A549 (cell line): ENCODE data around the gene SV2C. TPM values are rescaled to one million over a fixed set of nuclear protein-coding genes. Genes with fewer than 3 reads are reported as not detected.

ENCODE experiments used
- ATAC-seq, 2 experiments: fragments of 200-7000 bp in 1 of 2; fragments of >200 bp in 1 of 2; cut with Nextera tagmentation in 1 of 2; cut with Tn5 transposase in 1 of 2; 3 replicates each; pipeline versions ENCODE4 v1.8.0 to v1.9.1; 2018 to 2020; ENCODE audit warnings: mild to moderate bottlenecking in 1 of 2, moderate library complexity in 1 of 2
- CTCF ChIA-PET: fragments of 300-600 bp; sonication (Branson Sonifier 250); formaldehyde crosslinking; extraction: SDS; loops from one replicate; lab custom pipeline; 2021; ENCODE audit warnings: antibody characterized with exemption, inconsistent platforms; lab: Yijun Ruan, JAX
- POLR2A ChIA-PET: fragments of 350-600 bp; formaldehyde crosslinking; extraction: SDS; loops from one replicate; lab custom pipeline; 2021; ENCODE audit warnings: antibody characterized with exemption, inconsistent platforms; lab: Yijun Ruan, JAX
- DNase-seq, 2 experiments: peaks; one replicate each; pipeline versions ENCODE4 v3.0.0 to v3.0.0-alpha.2; 2011 to 2016; ENCODE audit warnings: low read depth in 1 of 2, low spot score in 1 of 2
- FAIRE-seq: peaks from 2 replicates; lab custom pipeline; 2011; peaks lifted over from hg19 to GRCh38; lab: Jason Lieb, UNC
- H3K27ac ChIP-seq, 2 experiments: fragments of >200 bp; sonication (Bioruptor Twin); formaldehyde crosslinking; 3 replicates each; pipeline ENCODE4 v1.5.1; 2016 to 2017
- H3K4me1 ChIP-seq: fragments of >200 bp; sonication (Bioruptor Twin); formaldehyde crosslinking; 3 replicates; pipeline ENCODE4 v1.6.1; 2016
- H3K4me2 ChIP-seq: fragments of >200 bp; sonication (Bioruptor Twin); formaldehyde crosslinking; 3 replicates; pipeline ENCODE4 v1.6.1; 2016
- H3K4me3 ChIP-seq: fragments of >200 bp; sonication (Bioruptor Twin); formaldehyde crosslinking; 3 replicates; pipeline ENCODE4 v1.5.1; 2016
- H3K9me3 ChIP-seq: fragments of >200 bp; sonication (Bioruptor Twin); formaldehyde crosslinking; 3 replicates; pipeline ENCODE4 v1.6.1; 2016
- CHD2 ChIP-seq: fragments of 150-350 bp; IDR thresholded peaks from 2 replicates; pipeline ENCODE4 v1.6.1; 2014; ENCODE audit warnings: low read length; ENCODE audit not compliant: partially characterized antibody
- EHF ChIP-seq: fragments of 250-450 bp; sonication (Bioruptor Pico); IDR thresholded peaks from 2 replicates; pipeline ENCODE4 v1.5.0; 2020; ENCODE audit warnings: mild to moderate bottlenecking
- EP300 ChIP-seq, 2 experiments: fragments of >200 bp; sonication (Bioruptor Twin); formaldehyde crosslinking; IDR thresholded peaks; 2 replicates in 1 of 2; 3 replicates in 1 of 2; pipeline ENCODE4 v1.6.1; 2016 to 2017
- FOXS1 ChIP-seq: fragments of 250-450 bp; sonication (Bioruptor Pico); IDR thresholded peaks from 2 replicates; pipeline ENCODE4 v1.5.0; 2020; ENCODE audit warnings: mild to moderate bottlenecking, moderate library complexity
- HOXA7 ChIP-seq: fragments of 250-450 bp; sonication (Bioruptor Pico); IDR thresholded peaks from 2 replicates; pipeline ENCODE4 v1.5.0; 2020; ENCODE audit warnings: mild to moderate bottlenecking, moderate library complexity
- HOXB13 ChIP-seq: fragments of 250-450 bp; sonication (Bioruptor Pico); IDR thresholded peaks from 2 replicates; pipeline ENCODE4 v1.5.0; 2020; ENCODE audit warnings: low read depth, mild to moderate bottlenecking, moderate library complexity
- MAFK ChIP-seq: fragments of 450-650 bp; IDR thresholded peaks from 2 replicates; pipeline ENCODE4 v1.6.1; 2014; ENCODE audit not compliant: partially characterized antibody
- PHF8 ChIP-seq: fragments of 200-600 bp; sonication (generic); IDR thresholded peaks from 2 replicates; pipeline ENCODE4 v1.6.1; 2016; ENCODE audit warnings: low read depth, mild to moderate bottlenecking, antibody characterized with exemption, moderate library complexity, borderline replicate concordance
- RAD21 ChIP-seq, 2 experiments: fragments of >200 bp in 1 of 2; sonication (Bioruptor Twin) in 1 of 2; formaldehyde crosslinking in 1 of 2; IDR thresholded peaks in 1 of 2; conservative IDR thresholded peaks in 1 of 2; 2 replicates in 1 of 2; 3 replicates in 1 of 2; pipeline ENCODE4 v1.6.1; 2012 to 2018; ENCODE audit warnings: inconsistent platforms in 1 of 2
- SREBF2 ChIP-seq: fragments of 450-650 bp; IDR thresholded peaks from 2 replicates; pipeline ENCODE4 v1.6.1; 2014; ENCODE audit warnings: mild to moderate bottlenecking, moderate library complexity
- TFCP2L1 ChIP-seq: fragments of 250-450 bp; sonication (Bioruptor Pico); IDR thresholded peaks from 2 replicates; pipeline ENCODE4 v1.5.0; 2021; ENCODE audit warnings: mild to moderate bottlenecking
- TP53 ChIP-seq: fragments of 250-450 bp; sonication (Bioruptor Pico); IDR thresholded peaks from 2 replicates; pipeline ENCODE4 v1.5.0; 2021; ENCODE audit warnings: mild to moderate bottlenecking, moderate library complexity
- WGBS: methylation state at CpG from one replicate; pipeline ENCODE4 v1.1.6; 2017; ENCODE audit errors: missing lambda C conversion rate; 5-methylcytosine and 5-hydroxymethylcytosine counted together
- polyA plus RNA-seq, 4 experiments: library from polyadenylated mRNA; depleted of rRNA in 3 of 4; stranded (reverse); fragments of >200 nt; fragmentation: RNase III in 1 of 4; extraction: RNeasy Plus Mini Kit Qiagen cat#74134 plus additional on column Dnase treatment in 1 of 4; gene quantifications; 2 replicates in 3 of 4; 3 replicates in 1 of 4; pipeline ENCODE4 v1.2.3, GENCODE V29; 2011 to 2017
- TF ChIP-seq, protein P1 (sequence below): fragments of >200 bp; sonication (Bioruptor Twin); formaldehyde crosslinking; IDR thresholded peaks from 2 replicates; pipeline ENCODE4 v1.6.1; 2016
- TF ChIP-seq, protein P2 (sequence below): fragments of >200 bp; sonication (Bioruptor Twin); formaldehyde crosslinking; IDR thresholded peaks from 3 replicates; pipeline ENCODE4 v1.6.1; 2016
- TF ChIP-seq, protein P3 (sequence below): fragments of >200 bp; sonication (Bioruptor Twin); formaldehyde crosslinking; IDR thresholded peaks from 3 replicates; pipeline ENCODE4 v1.5.1; 2016
- TF ChIP-seq, protein P4 (sequence below): fragments of 200-600 bp; sonication (generic); IDR thresholded peaks from 2 replicates; pipeline ENCODE4 v1.6.1; 2016; ENCODE audit warnings: antibody characterized with exemption, mild to moderate bottlenecking, moderate library complexity

Gene SV2C
- polyA plus RNA-seq, 2 of the 4 experiments (the other 2 are of a cell fraction) = not detected

DNA sequence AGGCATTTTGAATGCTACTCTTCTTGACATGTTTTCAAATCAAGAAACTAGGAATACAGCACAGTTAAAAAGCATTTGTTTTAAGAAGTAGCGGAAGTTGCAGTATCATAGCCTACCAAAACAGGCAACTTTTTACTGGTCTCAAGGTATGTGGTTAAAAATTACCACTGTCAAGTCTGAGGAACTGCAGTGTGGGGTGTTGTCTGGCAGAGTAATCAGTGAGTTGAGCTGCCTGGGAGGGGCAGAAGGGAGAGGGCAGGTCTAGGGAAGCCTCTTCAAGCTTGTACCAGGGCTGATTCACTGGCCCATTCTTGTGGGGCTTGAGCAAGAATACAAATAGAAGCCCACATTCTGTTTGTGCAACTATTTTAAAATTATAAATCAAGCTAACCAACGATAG lies 42.4 kb upstream of the SV2C start:
- Histone ChIP-seq H3K4me2 (no peak overlapping the region), H3K4me3 (no peak overlapping the region), H3K4me1 (no peaks in the 10 kb centered on the region), H3K9me3 (no peaks in the 10 kb centered on the region), H3K27ac (no peak overlapping the region)
- ChIA-PET CTCF (no interaction called here), POLR2A (no interaction called here)
- WGBS = 29% methylated on average over 2 of the region's 2 CpGs
- ATAC-seq = no peak
- DNase-seq = no peak
- TF ChIP-seq HOXB13 (CRISPR knock-in tag) = no peak
- TF ChIP-seq HOXA7 (CRISPR knock-in tag) = no peak
- no peak for TF ChIP-seq SREBF2
- no peak for TF ChIP-seq PHF8
- TF ChIP-seq, protein P1, sequence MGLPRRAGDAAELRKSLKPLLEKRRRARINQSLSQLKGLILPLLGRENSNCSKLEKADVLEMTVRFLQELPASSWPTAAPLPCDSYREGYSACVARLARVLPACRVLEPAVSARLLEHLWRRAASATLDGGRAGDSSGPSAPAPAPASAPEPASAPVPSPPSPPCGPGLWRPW = no peak
- TF ChIP-seq, all 56 proteins: peak for 0
- no peak for FAIRE-seq

DNA sequence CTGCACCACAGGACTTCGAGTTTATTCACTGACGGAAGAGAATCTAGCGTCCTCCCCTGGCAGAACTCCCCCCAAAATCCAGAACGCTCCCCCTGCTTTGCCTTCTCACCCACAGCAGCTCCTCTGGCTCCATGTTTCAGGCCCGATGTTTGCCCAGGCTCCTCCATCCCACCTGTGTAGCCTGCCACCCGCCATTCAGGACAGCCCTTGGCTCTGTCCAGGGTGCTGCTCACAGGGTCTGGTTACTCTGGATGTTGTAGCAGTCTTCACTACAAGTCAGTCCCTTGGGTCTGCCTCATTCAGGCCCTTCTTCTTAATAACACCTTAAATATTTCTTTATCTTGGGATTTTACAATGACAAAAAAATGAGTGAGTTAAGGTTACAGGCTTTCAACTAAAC lies 41.3 kb upstream of the SV2C start:
- H3K9me3 ChIP-seq = no peaks in the 10 kb centered on the region

DNA sequence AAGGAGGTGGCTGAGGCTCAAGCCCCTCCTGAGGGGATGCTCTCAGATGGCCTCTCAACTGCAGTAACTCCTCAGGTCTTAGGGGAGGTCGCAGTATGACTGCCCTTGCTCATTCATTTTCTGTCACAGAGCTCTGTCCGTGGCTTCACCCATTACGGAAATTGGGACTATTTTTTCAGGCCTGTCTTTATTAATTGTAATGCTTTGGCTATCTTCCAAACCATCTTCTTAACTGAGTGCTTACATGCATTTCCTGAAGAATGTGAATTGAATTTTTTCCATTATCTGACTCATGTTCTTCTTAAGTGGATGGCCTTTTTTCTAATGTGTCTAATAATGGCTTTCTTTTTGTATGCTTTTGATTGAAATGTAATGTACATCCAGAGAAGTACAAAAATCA lies 36.4 kb upstream of the SV2C start:
- Histone ChIP-seq H3K4me1 (no peaks in the 10 kb centered on the region), H3K9me3 (no peaks in the 10 kb centered on the region), H3K4me3 (no peak overlapping the region), H3K4me2 (no peak overlapping the region), H3K27ac (no peak overlapping the region)
- no peak for FAIRE-seq
- WGBS = 4% methylated on average over 3 of the region's 3 CpGs
- ATAC-seq = no peak
- TF ChIP-seq TP53 (CRISPR knock-in tag) (no peak), FOXS1 (CRISPR knock-in tag) (no peak), CHD2 (no peak), MAFK (no peak), EHF (CRISPR knock-in tag) (no peak)
- TF ChIP-seq, protein P2, sequence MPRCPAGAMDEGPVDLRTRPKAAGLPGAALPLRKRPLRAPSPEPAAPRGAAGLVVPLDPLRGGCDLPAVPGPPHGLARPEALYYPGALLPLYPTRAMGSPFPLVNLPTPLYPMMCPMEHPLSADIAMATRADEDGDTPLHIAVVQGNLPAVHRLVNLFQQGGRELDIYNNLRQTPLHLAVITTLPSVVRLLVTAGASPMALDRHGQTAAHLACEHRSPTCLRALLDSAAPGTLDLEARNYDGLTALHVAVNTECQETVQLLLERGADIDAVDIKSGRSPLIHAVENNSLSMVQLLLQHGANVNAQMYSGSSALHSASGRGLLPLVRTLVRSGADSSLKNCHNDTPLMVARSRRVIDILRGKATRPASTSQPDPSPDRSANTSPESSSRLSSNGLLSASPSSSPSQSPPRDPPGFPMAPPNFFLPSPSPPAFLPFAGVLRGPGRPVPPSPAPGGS = no peak
- DNase-seq = no peak
- POLR2A ChIA-PET = no interaction called here
- CTCF ChIA-PET = no interaction called here

More for the DNA sequence above, 41.3 kb upstream of the SV2C start:
- TF ChIP-seq EP300 (IDR thresholded peaks at IDR 0.05) (no peak), RAD21 (conservative IDR thresholded peaks at IDR 0.05 in 1 of 2, IDR thresholded peaks at IDR 0.05 in 1 of 2) (no peak), FOXS1 (CRISPR knock-in tag) (no peak), TFCP2L1 (CRISPR knock-in tag) (no peak)
- TF ChIP-seq, protein P3, sequence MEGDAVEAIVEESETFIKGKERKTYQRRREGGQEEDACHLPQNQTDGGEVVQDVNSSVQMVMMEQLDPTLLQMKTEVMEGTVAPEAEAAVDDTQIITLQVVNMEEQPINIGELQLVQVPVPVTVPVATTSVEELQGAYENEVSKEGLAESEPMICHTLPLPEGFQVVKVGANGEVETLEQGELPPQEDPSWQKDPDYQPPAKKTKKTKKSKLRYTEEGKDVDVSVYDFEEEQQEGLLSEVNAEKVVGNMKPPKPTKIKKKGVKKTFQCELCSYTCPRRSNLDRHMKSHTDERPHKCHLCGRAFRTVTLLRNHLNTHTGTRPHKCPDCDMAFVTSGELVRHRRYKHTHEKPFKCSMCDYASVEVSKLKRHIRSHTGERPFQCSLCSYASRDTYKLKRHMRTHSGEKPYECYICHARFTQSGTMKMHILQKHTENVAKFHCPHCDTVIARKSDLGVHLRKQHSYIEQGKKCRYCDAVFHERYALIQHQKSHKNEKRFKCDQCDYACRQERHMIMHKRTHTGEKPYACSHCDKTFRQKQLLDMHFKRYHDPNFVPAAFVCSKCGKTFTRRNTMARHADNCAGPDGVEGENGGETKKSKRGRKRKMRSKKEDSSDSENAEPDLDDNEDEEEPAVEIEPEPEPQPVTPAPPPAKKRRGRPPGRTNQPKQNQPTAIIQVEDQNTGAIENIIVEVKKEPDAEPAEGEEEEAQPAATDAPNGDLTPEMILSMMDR = no peak
- TF ChIP-seq, protein P4, sequence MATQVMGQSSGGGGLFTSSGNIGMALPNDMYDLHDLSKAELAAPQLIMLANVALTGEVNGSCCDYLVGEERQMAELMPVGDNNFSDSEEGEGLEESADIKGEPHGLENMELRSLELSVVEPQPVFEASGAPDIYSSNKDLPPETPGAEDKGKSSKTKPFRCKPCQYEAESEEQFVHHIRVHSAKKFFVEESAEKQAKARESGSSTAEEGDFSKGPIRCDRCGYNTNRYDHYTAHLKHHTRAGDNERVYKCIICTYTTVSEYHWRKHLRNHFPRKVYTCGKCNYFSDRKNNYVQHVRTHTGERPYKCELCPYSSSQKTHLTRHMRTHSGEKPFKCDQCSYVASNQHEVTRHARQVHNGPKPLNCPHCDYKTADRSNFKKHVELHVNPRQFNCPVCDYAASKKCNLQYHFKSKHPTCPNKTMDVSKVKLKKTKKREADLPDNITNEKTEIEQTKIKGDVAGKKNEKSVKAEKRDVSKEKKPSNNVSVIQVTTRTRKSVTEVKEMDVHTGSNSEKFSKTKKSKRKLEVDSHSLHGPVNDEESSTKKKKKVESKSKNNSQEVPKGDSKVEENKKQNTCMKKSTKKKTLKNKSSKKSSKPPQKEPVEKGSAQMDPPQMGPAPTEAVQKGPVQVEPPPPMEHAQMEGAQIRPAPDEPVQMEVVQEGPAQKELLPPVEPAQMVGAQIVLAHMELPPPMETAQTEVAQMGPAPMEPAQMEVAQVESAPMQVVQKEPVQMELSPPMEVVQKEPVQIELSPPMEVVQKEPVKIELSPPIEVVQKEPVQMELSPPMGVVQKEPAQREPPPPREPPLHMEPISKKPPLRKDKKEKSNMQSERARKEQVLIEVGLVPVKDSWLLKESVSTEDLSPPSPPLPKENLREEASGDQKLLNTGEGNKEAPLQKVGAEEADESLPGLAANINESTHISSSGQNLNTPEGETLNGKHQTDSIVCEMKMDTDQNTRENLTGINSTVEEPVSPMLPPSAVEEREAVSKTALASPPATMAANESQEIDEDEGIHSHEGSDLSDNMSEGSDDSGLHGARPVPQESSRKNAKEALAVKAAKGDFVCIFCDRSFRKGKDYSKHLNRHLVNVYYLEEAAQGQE = peak; percentile 70
- FAIRE-seq (no peak), DNase-seq (no peak), ATAC-seq (peak in 1 of 2 experiments; percentile 59; a peak in 2 of 6 replicates)
- CTCF ChIA-PET = interaction anchor here (0.7 kb wide), 1 partner anchor 135 kb away, joined by 3 read pairs; no protein-coding TSS in a partner anchor
- no peak overlapping the region for H3K4me2 ChIP-seq
- POLR2A ChIA-PET = no interaction called here
- no peak overlapping the region for H3K4me3 ChIP-seq
- no peaks in the 10 kb centered on the region for H3K4me1 ChIP-seq
- H3K27ac ChIP-seq = no peak overlapping the region
- 13% methylated on average over 6 of the region's 6 CpGs for WGBS
